Peyer's patch (tissue), 4 donors: ENCODE results near the gene SH2B3. TPM values are rescaled to one million over a fixed set of nuclear protein-coding genes. Genes with fewer than 3 reads are reported as not detected.

ENCODE experiments used
- DNase-seq, 3 donors: peaks; one replicate each; pipeline ENCODE4 v3.0.0-alpha.2; 2017 to 2019
- H3K27ac ChIP-seq, 4 donors: fragments of 200-600 bp; sonication (generic); one replicate each; pipeline ENCODE4 v1.5.1; 2016 to 2019
- H3K27me3 ChIP-seq, 2 donors: fragments of 200-600 bp; sonication (generic); one replicate each; pipeline ENCODE4 v1.5.1; 2019
- H3K36me3 ChIP-seq, 3 donors: fragments of 200-600 bp; sonication (generic); one replicate each; pipeline ENCODE4 v1.5.1; 2016 to 2019
- H3K4me1 ChIP-seq, 4 donors: fragments of 200-600 bp; sonication (generic); one replicate each; pipeline ENCODE4 v1.5.1; 2016 to 2019
- H3K4me3 ChIP-seq, 4 donors: fragments of 200-600 bp; sonication (generic); 1 replicate in 3 of 4; 2 replicates in 1 of 4; pipeline ENCODE4 v1.5.1; 2016 to 2019; ENCODE audit warnings: mild to moderate bottlenecking in 1 of 4
- H3K9me3 ChIP-seq, 4 donors: fragments of 200-600 bp; sonication (generic); one replicate each; pipeline ENCODE4 v1.5.1; 2016 to 2019; ENCODE audit warnings: mild to moderate bottlenecking in 1 of 4
- CTCF ChIP-seq, 6 experiments: fragments of 450-650 bp in 4 of 6; fragments of 200-600 bp in 2 of 6; sonication (generic) in 1 of 6; IDR thresholded peaks; one replicate each; pipeline ENCODE4 v1.5.1; 2017 to 2019; ENCODE audit warnings: antibody characterized with exemption in 6 of 6, mild to moderate bottlenecking in 3 of 6, moderate library complexity in 1 of 6
- POLR2A ChIP-seq, 2 donors: fragments of 450-650 bp; IDR thresholded peaks; one replicate each; pipeline ENCODE4 v1.5.1; 2017; ENCODE audit warnings: antibody characterized with exemption in 2 of 2, mild to moderate bottlenecking in 2 of 2, moderate library complexity in 2 of 2
- total RNA-seq, 4 donors: library from RNA; depleted of rRNA; stranded (reverse); fragments of >200 nt; gene quantifications; one replicate each; pipeline ENCODE4 v1.1.0, GENCODE V29; 2016

Gene SH2B3
- total RNA-seq, 4 donors from 2014 or later, result 4.4 to 37.1 (median 8.4) TPM

DNA sequence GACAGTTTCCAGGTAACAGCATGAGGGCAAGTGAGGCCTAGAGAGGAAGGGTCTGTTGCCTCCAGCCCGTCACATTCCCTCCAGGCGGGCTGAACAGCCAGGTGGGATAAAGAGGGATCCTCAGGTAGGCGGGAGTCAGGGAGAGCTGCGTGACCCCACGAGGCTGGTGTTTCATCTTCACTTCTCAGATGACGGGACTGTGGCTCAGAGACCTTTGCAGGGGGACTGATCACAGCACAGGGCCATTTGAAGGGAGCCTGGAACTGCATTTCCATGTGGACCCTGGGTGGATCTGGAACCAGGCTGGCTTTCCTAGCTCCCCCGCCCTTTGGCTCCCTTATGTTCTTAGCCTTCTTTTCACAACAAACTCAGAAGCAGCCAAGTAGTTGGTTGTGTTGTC is 37.4 kb downstream of the SH2B3 start:
- Histone ChIP-seq H3K27me3 (no peaks in the 10 kb centered on the region), H3K4me1 (peaks cover 0 to 72% (median 35%) of the 10 kb centered on the region in 4 donors), H3K9me3 (no peaks in the 10 kb centered on the region), H3K4me3 (no peak overlapping the region), H3K27ac (peak overlapping the region in 3 of 4 donors; percentile 35 to 85 (median 56)), H3K36me3 (peaks cover 0 to 25% (median 0%) of the 10 kb centered on the region in 3 donors)
- TF ChIP-seq POLR2A (IDR thresholded peaks at IDR 0.05) (no peak), CTCF (IDR thresholded peaks at IDR 0.05) (no peak)
- DNase-seq, result peak in 1 of 3 donors; percentile 41

DNA sequence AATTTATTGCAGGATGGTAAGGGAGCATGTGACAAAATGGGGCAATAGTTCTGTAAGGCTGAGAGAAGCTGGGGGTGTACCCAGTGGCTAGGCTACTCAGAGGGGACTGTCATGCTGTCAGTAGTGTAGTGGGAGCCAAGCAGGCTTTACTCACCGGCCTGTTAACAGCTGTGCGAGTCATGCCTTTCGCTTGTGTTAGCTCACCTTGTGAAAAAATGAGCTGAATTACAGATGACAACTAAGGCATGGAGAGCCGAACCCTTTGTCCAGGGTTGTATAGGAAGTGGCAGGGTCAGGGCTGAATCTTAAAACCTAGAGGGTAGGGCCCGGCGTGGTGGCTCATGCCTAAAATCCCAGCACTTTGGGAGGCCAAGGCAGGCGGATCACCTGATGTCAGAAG is 37.9 kb downstream of the SH2B3 start:
- H3K4me1 ChIP-seq, result peaks cover 0 to 67% (median 31%) of the 10 kb centered on the region in 4 donors
- peak overlapping the region in 3 of 4 donors; percentile 56 to 85 (median 71) for H3K27ac ChIP-seq
- peak in 2 of 3 donors; percentile 18 to 46 for DNase-seq
- no peaks in the 10 kb centered on the region for H3K9me3 ChIP-seq
- no peak for TF ChIP-seq CTCF (IDR thresholded peaks at IDR 0.05)
- TF ChIP-seq POLR2A (IDR thresholded peaks at IDR 0.05), result no peak
- H3K4me3 ChIP-seq, result no peak overlapping the region
- H3K27me3 ChIP-seq, result no peaks in the 10 kb centered on the region
- peaks cover 0 to 30% (median 0%) of the 10 kb centered on the region in 3 donors for H3K36me3 ChIP-seq

DNA sequence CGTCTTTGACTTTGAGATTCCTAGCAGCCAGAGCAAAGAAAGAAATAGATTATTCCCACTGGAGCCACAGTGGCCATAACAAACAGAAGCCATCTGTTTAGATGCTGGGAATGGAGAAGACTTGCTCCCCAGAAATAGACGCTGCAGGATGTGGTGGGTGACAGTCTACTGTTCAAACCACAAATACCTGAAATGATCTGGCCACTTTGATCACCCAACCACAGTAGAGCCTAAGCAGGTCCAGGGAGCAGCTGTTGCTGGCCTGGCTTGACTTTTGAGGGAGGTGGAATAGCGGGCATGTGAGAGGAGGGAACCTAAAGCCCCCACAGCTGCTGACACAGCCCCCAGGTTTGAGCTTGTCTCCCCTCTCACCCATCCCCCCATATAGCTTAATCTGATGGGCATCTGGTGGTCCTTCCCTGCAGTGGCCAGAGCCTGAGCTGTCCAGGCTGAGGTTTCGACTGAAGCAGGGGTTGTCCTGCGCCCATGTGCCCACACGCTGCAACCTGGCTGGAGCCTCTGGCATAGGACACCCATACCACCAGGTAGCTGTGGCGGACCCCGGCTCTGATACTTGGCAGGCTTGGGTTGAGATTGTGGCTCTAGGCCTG is 38.7 kb downstream of the SH2B3 start:
- H3K36me3 ChIP-seq, result peaks cover 0 to 37% (median 0%) of the 10 kb centered on the region in 3 donors
- no peaks in the 10 kb centered on the region for H3K27me3 ChIP-seq
- H3K9me3 ChIP-seq, result no peaks in the 10 kb centered on the region
- TF ChIP-seq POLR2A (IDR thresholded peaks at IDR 0.05) (no peak), CTCF (IDR thresholded peaks at IDR 0.05) (no peak)
- peaks cover 0 to 61% (median 28%) of the 10 kb centered on the region in 4 donors for H3K4me1 ChIP-seq
- H3K27ac ChIP-seq, result peak overlapping the region; percentile 66 to 85 (median 76)
- peak in 2 of 3 donors; percentile 62 to 71 for DNase-seq
- no peak overlapping the region for H3K4me3 ChIP-seq

- no peaks in the 10 kb centered on the region for H3K9me3 ChIP-seq
- TF ChIP-seq POLR2A (IDR thresholded peaks at IDR 0.05) (no peak), CTCF (IDR thresholded peaks at IDR 0.05) (peak in 1 of 6 experiments; percentile 36)
- H3K27me3 ChIP-seq, result no peaks in the 10 kb centered on the region
- H3K36me3 ChIP-seq, result peaks cover 0 to 44% (median 0%) of the 10 kb centered on the region in 3 donors
- H3K27ac ChIP-seq, result peak overlapping the region; percentile 66 to 85 (median 76)
- peak overlapping the region in 1 of 4 donors; percentile 9 for H3K4me3 ChIP-seq
- peaks cover 0 to 61% (median 28%) of the 10 kb centered on the region in 4 donors for H3K4me1 ChIP-seq
- peak in 2 of 3 donors; percentile 90 to 93 for DNase-seq
These were observed 39.4 kb downstream of the SH2B3 start for GRCh38 chr12:111444925-111445725.

DNA sequence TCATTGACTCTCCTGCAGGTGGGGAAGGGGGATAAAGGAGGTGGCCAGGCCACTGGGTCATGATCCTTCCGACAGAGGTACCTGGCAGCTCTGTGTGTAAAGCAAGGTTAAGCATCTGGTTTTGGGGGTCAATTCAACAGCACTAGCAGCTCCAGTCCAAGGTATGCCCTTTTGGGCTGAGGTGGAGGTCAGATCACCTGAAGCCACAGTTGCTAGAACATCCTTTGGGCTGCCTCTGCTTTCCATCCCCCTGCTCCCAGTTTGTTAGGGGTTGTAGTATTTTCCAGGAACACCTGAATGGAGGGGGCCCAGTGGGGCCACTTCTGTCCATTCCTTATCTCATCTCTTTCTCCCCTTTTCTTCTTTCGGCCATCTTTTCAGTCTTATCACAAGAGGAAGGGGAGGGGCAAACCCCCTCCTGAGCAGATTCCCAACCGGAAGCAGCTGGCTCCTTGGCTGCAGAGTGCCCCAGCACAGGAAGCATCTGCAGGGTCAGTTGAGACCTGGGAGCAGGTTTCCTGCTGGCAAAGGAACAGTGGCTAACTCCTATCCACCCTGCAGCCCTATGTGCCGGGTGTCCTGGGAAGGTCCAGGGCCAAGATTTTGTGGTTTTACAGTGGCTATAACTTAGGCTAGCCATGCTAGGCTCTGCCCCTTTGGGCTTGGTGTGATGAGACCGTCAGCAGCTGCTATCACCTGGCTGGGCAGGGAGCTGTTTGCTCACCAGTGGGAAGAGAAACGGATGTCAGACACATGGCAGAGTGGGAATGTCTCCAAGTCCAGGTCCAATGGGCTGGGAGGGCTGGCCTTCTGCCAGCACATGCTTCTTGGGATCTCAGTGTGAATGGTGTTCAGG is 40.2 kb downstream of the SH2B3 start:
- Histone ChIP-seq H3K27me3 (no peaks in the 10 kb centered on the region), H3K4me1 (peaks cover 0 to 57% (median 28%) of the 10 kb centered on the region in 4 donors), H3K9me3 (no peaks in the 10 kb centered on the region), H3K27ac (peak overlapping the region; percentile 29 to 85 (median 76)), H3K4me3 (no peak overlapping the region), H3K36me3 (peaks cover 0 to 53% (median 0%) of the 10 kb centered on the region in 3 donors)
- peak; percentile 17 to 58 (median 57) for DNase-seq
- TF ChIP-seq POLR2A (IDR thresholded peaks at IDR 0.05) (no peak), CTCF (IDR thresholded peaks at IDR 0.05) (no peak)
